EH (cell line): ENCODE data around the gene CORO2A.
A peak's percentile ranks its signal among the peaks of the same experiment; 100 is the strongest.

Source experiments
- DNase-seq: peaks from one replicate; pipeline ENCODE4 v3.0.0-alpha.2; 2015; ENCODE audit warnings: low read depth

Gene CORO2A

GRCh38 chr9:98219364-98219716, 26.9 kb upstream of the CORO2A start:
- DNase-seq, result no peak

- DNase-seq, result peak; percentile 60
Measured at GRCh38 chr9:98218562-98219363, 26.3 kb upstream of the CORO2A start.

- no peak for DNase-seq
Measured at GRCh38 chr9:98217255-98217654, 24.8 kb upstream of the CORO2A start.

- DNase-seq, result no peak
Measured at GRCh38 chr9:98216391-98216790, 24.0 kb upstream of the CORO2A start.

- DNase-seq, result peak; percentile 40
Measured at GRCh38 chr9:98215821-98216220, 23.4 kb upstream of the CORO2A start.

- peak; percentile 63 for DNase-seq
Measured at GRCh38 chr9:98215271-98215670, 22.8 kb upstream of the CORO2A start.

- no peak for DNase-seq
Measured at GRCh38 chr9:98214811-98215210, 22.4 kb upstream of the CORO2A start.

- no peak for DNase-seq
Measured at GRCh38 chr9:98211260-98211659, 18.8 kb upstream of the CORO2A start.

- DNase-seq, result no peak
Measured at GRCh38 chr9:98210435-98210834, 18.0 kb upstream of the CORO2A start.

GRCh38 chr9:98209530-98209929, 17.1 kb upstream of the CORO2A start:
- no peak for DNase-seq

- DNase-seq, result no peak
Measured at GRCh38 chr9:98208635-98209034, 16.2 kb upstream of the CORO2A start.

- DNase-seq, result no peak
Measured at GRCh38 chr9:98207606-98208005, 15.2 kb upstream of the CORO2A start.

GRCh38 chr9:98206754-98207153, 14.3 kb upstream of the CORO2A start:
- DNase-seq, result no peak

GRCh38 chr9:98204692-98205091, 12.3 kb upstream of the CORO2A start:
- no peak for DNase-seq

GRCh38 chr9:98203153-98203552, 10.7 kb upstream of the CORO2A start:
- DNase-seq, result no peak

GRCh38 chr9:98202252-98202651, 9.8 kb upstream of the CORO2A start:
- DNase-seq, result no peak

- no peak for DNase-seq
Measured at GRCh38 chr9:98201749-98202148, 9.3 kb upstream of the CORO2A start.

GRCh38 chr9:98201102-98201501, 8.7 kb upstream of the CORO2A start:
- no peak for DNase-seq

- DNase-seq, result no peak
Measured at GRCh38 chr9:98199388-98200033, 7.1 kb upstream of the CORO2A start.

- no peak for DNase-seq
Measured at GRCh38 chr9:98195671-98196070, 3.2 kb upstream of the CORO2A start.

GRCh38 chr9:98193336-98193944, 1.0 kb upstream of the CORO2A start:
- DNase-seq, result no peak

- DNase-seq, result no peak
Measured at GRCh38 chr9:98191671-98192502, 550 bp downstream of the CORO2A start.
